ENCODE data around the gene COG2.
"Not testable (repeated sequence)": the region's sequence is repeated elsewhere in the genome, so short reads cannot be mapped to it uniquely, and the experiment has no call there.

The COG2 gene

GRCh38 chr1:230721849-230722522 is 79.7 kb downstream of the COG2 start:
- not testable (repeated sequence) for DNase-seq

- no peak for DNase-seq
Observed at GRCh38 chr1:230725256-230726012, 83.2 kb downstream of the COG2 start.

- DNase-seq: no peak
Observed at GRCh38 chr1:230728710-230729392, 86.6 kb downstream of the COG2 start.

GRCh38 chr1:230730977-230731376 is 88.7 kb downstream of the COG2 start:
- no peak for DNase-seq

- DNase-seq: no peak
Observed at GRCh38 chr1:230735447-230735846, 93.2 kb downstream of the COG2 start.

GRCh38 chr1:230737622-230738262 is 95.5 kb downstream of the COG2 start:
- DNase-seq: no peak

GRCh38 chr1:230739564-230740290 is 97.4 kb downstream of the COG2 start:
- DNase-seq: no peak

Data from activated CD4-positive, alpha-beta T cell treated with anti-CD3 and anti-CD28 coated beads, Interleukin-10, Interleukin-2, amounts not matched to agents 100 ng/mL and 50 ng/mL, durations not matched to agents 16 hours and 8 hours (primary cell).